D721Med (cell line): ENCODE data around the gene GRAMD1A.

ENCODE experiments used
- DNase-seq: peaks from one replicate; pipeline ENCODE4 v3.0.0; 2011; ENCODE audit warnings: low spot score; ENCODE audit not compliant: insufficient read length
- FAIRE-seq: peaks from 2 replicates; lab custom pipeline; 2011; peaks lifted over from hg19 to GRCh38; lab: Jason Lieb, UNC
- CTCF ChIP-seq: IDR thresholded peaks from 2 replicates; pipeline ENCODE4 v1.5.1; 2012; ENCODE audit warnings: mild to moderate bottlenecking, control low read depth; ENCODE audit not compliant: insufficient read depth; ENCODE audit errors: missing control alignments

Gene GRAMD1A

GRCh38 chr19:35017507-35017906 lies 17.4 kb downstream of the GRAMD1A start:
- no peak for TF ChIP-seq CTCF
- no peak for DNase-seq
- no peak for FAIRE-seq

GRCh38 chr19:35018379-35018778 lies 18.3 kb downstream of the GRAMD1A start:
- TF ChIP-seq CTCF, result no peak
- DNase-seq, result no peak
- no peak for FAIRE-seq

GRCh38 chr19:35019144-35019543 lies 19.0 kb downstream of the GRAMD1A start:
- DNase-seq, result no peak
- no peak for FAIRE-seq
- no peak for TF ChIP-seq CTCF

GRCh38 chr19:35021016-35021415 lies 20.9 kb downstream of the GRAMD1A start:
- no peak for TF ChIP-seq CTCF
- FAIRE-seq, result no peak
- no peak for DNase-seq

GRCh38 chr19:35021596-35021995 lies 21.5 kb downstream of the GRAMD1A start:
- no peak for TF ChIP-seq CTCF
- FAIRE-seq (no peak), DNase-seq (no peak)

- TF ChIP-seq CTCF, result no peak
- FAIRE-seq, result no peak
- no peak for DNase-seq
Measured at GRCh38 chr19:35022460-35022859, 22.3 kb downstream of the GRAMD1A start.

GRCh38 chr19:35023428-35023827 lies 23.3 kb downstream of the GRAMD1A start:
- no peak for TF ChIP-seq CTCF
- FAIRE-seq, result no peak
- no peak for DNase-seq
